ENCODE data around the gene GLDC. TPM values are rescaled to one million over a fixed set of nuclear protein-coding genes. Genes with fewer than 3 reads are reported as not detected.

The GLDC gene
- total and polyA plus RNA-seq, 4 donors: 26.7 to 102 (median 59.3) TPM

- no peak for TF ChIP-seq MAX (IDR thresholded peaks at IDR 0.05)
These were observed 4.5 kb downstream of the GLDC start (continued) for GRCh38 chr9:6641056-6641455.

- no peaks in the 10 kb centered on the region for H3K36me3 ChIP-seq (ENCODE audit: control insufficient read depth in 4 of 4, insufficient read depth in 3 of 4, low read depth in 1 of 4, low read length in 3 of 4)
- peaks cover 12 to 42% (median 30%) of the 10 kb centered on the region in 4 donors for H3K4me1 ChIP-seq (ENCODE audit: control insufficient read depth in 4 of 4, insufficient read depth in 4 of 4, low read length in 3 of 4)
- peak; percentile 42 to 63 for TF ChIP-seq RAD21 (IDR thresholded peaks at IDR 0.05)
- TF ChIP-seq TAF1 (conservative IDR thresholded peaks at IDR 0.05): no peak
- TF ChIP-seq FOXA2 (IDR thresholded peaks at IDR 0.05): peak; percentile 58
- TF ChIP-seq ATF3 (IDR thresholded peaks at IDR 0.05): peak; percentile 58
- peak; percentile 41 to 67 for TF ChIP-seq JUND (IDR thresholded peaks at IDR 0.05)
- peak in 1 of 2 donors; percentile 78 for TF ChIP-seq EGR1 (IDR thresholded peaks at IDR 0.05; ENCODE audit: low read depth in 2 of 2)
- TF ChIP-seq RXRA (IDR thresholded peaks at IDR 0.05): peak; percentile 97 to 98
- TF ChIP-seq GABPA (IDR thresholded peaks at IDR 0.05 in 1 of 2, conservative IDR thresholded peaks at IDR 0.05 in 1 of 2): peak in 1 of 2 donors; percentile 61
- TF ChIP-seq NR2F2 (IDR thresholded peaks at IDR 0.05): peak; percentile 66
- TF ChIP-seq HNF4G (IDR thresholded peaks at IDR 0.05): peak; percentile 48
- TF ChIP-seq CTCF (IDR thresholded peaks at IDR 0.05; ENCODE audit: low read depth, low read length, missing input control): no peak
- TF ChIP-seq YY1 (IDR thresholded peaks at IDR 0.05): peak; percentile 90
- TF ChIP-seq FOXA1 (IDR thresholded peaks at IDR 0.05): peak; percentile 56
- peak; percentile 86 for TF ChIP-seq SP1 (IDR thresholded peaks at IDR 0.05)
- TF ChIP-seq ZBTB33 (IDR thresholded peaks at IDR 0.05): peak; percentile 88
- peak; percentile 63 for TF ChIP-seq REST (IDR thresholded peaks at IDR 0.05)
- peak; percentile 91 to 96 for TF ChIP-seq HNF4A (conservative IDR thresholded peaks at IDR 0.05)
- peak; percentile 95 for TF ChIP-seq MAX (IDR thresholded peaks at IDR 0.05)
- H3K4me3 ChIP-seq (ENCODE audit: low read depth in 1 of 3, low read length in 3 of 3): no peak overlapping the region
- H3K9ac ChIP-seq (ENCODE audit: low read depth in 1 of 2, low read length in 2 of 2): peak overlapping the region in 1 of 2 donors; percentile 3
- no peaks in the 10 kb centered on the region for H3K27me3 ChIP-seq (ENCODE audit: control insufficient read depth in 4 of 4, insufficient read depth in 4 of 4, low read length in 3 of 4)
- H3K27ac ChIP-seq (ENCODE audit: low read depth in 1 of 2, low read length in 2 of 2): peak overlapping the region; percentile 45 to 63
- DNase-seq (ENCODE audit: low spot score): peak; percentile 54
- 43% methylated on average over 9 of the region's 9 CpGs for WGBS
- no peaks in the 10 kb centered on the region for H3K9me3 ChIP-seq (ENCODE audit: control insufficient read depth in 4 of 4, low read length in 3 of 4)
These were observed 5.1 kb downstream of the GLDC start for GRCh38 chr9:6640268-6641051.

All from liver (tissue), 9 donors.